T-helper 1 cell treated with Interleukin-12 subunit alpha and Interleukin-12 subunit beta and Interleukin-4 antibody, amounts not matched to agents 30 μg/mL and 1 μg/mL, for 36 hours (primary cell): ENCODE data around the gene SPRYD7.

Source experiments
- H3K27ac Mint-ChIP-seq: one replicate; pipeline ENCODE4 v1.8.0; 2021; ENCODE audit warnings: mild to moderate bottlenecking, mixed read lengths
- H3K27me3 Mint-ChIP-seq: one replicate; pipeline ENCODE4 v1.8.0; 2021; ENCODE audit warnings: low read depth, mixed read lengths
- H3K36me3 Mint-ChIP-seq: one replicate; pipeline ENCODE4 v1.8.0; 2021; ENCODE audit warnings: low read depth, mixed read lengths
- H3K4me1 Mint-ChIP-seq: one replicate; pipeline ENCODE4 v1.8.0; 2021; ENCODE audit warnings: low read depth, mixed read lengths
- H3K4me3 Mint-ChIP-seq: one replicate; pipeline ENCODE4 v1.8.0; 2021; ENCODE audit warnings: mild to moderate bottlenecking, moderate library complexity, mixed read lengths
- H3K9me3 Mint-ChIP-seq: one replicate; pipeline ENCODE4 v1.8.0; 2021; ENCODE audit warnings: mixed read lengths

SPRYD7 gene, protein sequence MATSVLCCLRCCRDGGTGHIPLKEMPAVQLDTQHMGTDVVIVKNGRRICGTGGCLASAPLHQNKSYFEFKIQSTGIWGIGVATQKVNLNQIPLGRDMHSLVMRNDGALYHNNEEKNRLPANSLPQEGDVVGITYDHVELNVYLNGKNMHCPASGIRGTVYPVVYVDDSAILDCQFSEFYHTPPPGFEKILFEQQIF

DNA sequence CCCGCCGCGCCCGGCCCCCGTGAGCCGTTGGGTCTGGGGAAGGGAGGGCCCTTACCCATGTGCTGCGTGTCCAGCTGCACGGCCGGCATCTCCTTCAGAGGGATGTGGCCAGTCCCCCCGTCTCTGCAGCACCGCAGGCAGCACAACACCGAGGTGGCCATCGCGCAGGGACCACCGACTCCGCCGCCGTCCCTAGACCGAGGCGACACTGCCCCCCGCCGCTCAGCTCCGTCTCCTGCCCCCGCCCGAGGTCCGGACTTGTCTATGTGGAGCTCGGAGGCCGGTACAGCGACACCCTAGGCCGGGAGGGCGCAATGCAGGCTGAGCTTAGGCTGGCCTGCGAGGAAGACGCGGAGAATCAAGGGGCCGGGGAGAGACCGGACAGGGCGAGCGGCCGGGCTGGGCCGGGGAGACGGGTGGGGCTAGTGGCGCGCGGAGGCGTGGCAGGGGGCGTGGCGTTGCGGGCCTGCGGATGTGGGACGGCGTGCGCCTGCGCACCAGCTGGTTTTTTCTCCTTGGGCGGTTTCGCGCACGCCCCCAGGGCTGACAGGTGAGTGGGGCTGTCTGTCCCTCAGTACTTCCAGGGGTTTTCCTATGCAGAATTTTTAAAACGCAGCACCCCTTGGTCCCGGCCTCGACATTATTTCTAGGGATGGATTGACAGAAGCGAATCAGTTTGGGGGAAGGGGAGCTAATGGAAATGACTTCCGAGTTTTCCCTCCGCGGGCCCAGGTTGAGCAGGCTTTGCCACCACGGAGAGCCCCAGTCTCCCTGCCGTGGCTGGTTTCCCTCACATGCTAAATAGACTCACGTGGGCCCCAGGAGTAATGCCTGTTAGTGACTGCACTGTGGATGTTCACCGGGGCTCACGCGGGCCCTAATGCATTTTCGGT lies at the start of gene SPRYD7:
TSS of gene SPRYD7 (minus strand) at position 266 of the 893 bp plus-strand sequence. CDS start at position 161, 105 bp downstream.
- Mint-ChIP-seq H3K36me3 (no peaks in the 10 kb centered on the region), H3K4me1 (peaks cover 13% of the 10 kb centered on the region), H3K9me3 (no peaks in the 10 kb centered on the region), H3K4me3 (peak within 1 kb of the TSS; percentile 90), H3K27ac (peak within 1 kb of the TSS; percentile 75), H3K27me3 (peaks cover 22% of the 10 kb centered on the region)

DNA sequence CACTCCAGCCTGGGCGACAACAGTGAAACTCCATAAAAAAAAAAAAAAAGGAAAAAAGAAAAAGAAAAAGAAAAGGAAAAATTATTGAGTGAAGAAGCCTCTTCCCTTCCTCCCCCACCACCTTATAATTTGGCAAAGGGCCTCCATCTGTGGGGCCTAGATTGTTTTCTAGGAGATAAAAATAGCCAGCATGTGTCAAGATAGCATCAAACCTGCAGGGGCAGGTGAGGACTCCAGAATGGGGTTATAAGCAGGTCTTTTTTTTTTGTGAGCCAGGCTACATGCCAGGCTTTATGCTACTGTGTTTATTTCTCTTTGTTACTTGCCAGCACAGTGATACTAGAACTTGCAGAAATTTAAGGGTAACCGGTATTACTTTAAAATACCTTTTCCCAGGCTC lies 49.0 kb upstream of the SPRYD7 start:
- Mint-ChIP-seq H3K27me3 (no peaks in the 10 kb centered on the region), H3K36me3 (peaks cover 23% of the 10 kb centered on the region), H3K4me1 (peaks cover 2% of the 10 kb centered on the region), H3K4me3 (no peak overlapping the region), H3K27ac (no peak overlapping the region), H3K9me3 (no peaks in the 10 kb centered on the region)

- H3K36me3 Mint-ChIP-seq: peaks cover 12% of the 10 kb centered on the region
Measured at GRCh38 chr13:49980266-49980665, 44.1 kb upstream of the SPRYD7 start.

DNA sequence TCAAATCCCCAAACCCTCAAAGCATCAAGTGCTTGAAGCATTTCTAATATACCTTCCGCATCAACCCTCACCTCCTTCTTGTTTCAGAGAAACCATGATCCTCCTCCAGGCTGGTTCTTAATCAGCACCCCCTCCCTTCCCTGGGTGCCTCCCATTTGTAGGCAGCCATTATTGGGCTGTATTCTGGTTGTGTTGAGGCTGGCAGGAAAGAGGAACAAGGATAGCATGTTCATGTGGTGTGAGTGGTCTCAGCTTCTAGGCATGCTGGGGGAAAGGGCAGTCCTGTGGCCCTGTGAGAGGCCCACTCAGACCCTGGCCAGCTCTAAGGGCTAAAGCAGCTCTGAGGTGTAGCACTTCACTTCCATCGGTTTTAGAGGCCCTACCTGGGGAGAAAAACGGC lies 41.9 kb upstream of the SPRYD7 start:
- Mint-ChIP-seq H3K36me3 (peaks cover 15% of the 10 kb centered on the region), H3K27ac (no peak overlapping the region), H3K4me3 (no peak overlapping the region), H3K9me3 (no peaks in the 10 kb centered on the region), H3K4me1 (peaks cover 6% of the 10 kb centered on the region), H3K27me3 (no peaks in the 10 kb centered on the region)

More at GRCh38 chr13:49980266-49980665, 44.1 kb upstream of the SPRYD7 start:
- Mint-ChIP-seq H3K27me3 (no peaks in the 10 kb centered on the region), H3K4me3 (no peak overlapping the region), H3K9me3 (no peaks in the 10 kb centered on the region), H3K4me1 (peaks cover 6% of the 10 kb centered on the region), H3K27ac (no peak overlapping the region)

DNA sequence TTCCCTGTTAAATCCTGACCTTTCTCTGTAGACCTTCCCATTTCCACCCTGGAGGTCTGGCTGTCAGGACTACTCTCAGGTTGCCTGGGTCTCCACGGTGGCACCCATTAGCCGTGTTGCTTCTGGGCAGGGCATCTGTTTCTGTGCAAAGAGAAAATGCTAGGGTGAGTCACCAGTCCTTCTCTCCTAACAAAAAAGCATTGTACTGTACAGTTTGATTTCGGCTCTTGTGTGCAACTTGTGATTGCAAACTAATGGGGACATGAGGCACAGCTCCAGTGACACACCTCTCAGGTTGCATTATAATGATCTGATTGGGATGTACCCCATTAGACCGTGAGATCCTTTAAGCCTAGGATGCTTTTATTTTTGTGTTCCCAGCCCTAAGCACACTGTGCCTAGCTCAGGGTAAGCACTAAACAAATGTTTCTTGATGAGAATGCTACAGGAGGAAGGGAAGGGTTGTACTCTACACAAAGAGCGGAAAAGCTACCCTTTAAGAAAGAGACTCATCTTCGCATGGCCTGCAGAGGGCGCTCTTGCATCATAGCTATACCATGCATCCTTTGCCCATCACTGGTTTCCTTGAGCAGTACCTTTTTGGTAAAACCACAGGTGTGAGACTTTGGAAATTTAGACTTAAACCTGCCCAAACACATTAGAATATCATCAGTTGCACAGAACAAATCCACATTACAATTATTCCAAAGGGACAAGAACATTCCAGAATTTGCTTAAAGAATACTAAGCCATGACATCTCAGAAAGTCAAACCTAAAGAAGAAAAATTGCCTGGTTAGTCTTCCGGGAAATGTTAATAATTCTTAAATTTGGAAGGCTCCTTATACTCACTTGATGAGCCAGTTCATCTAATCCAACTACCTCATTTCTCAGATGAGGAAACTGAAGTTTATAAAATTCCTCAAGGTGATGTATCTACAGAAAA lies 40.4 kb upstream of the SPRYD7 start:
- Mint-ChIP-seq H3K27ac (no peak overlapping the region), H3K4me3 (no peak overlapping the region), H3K27me3 (no peaks in the 10 kb centered on the region), H3K4me1 (peaks cover 7% of the 10 kb centered on the region), H3K9me3 (no peaks in the 10 kb centered on the region), H3K36me3 (peaks cover 8% of the 10 kb centered on the region)

GRCh38 chr13:49975826-49976225 lies 39.7 kb upstream of the SPRYD7 start:
- no peaks in the 10 kb centered on the region for H3K9me3 Mint-ChIP-seq
- no peak overlapping the region for H3K27ac Mint-ChIP-seq
- H3K36me3 Mint-ChIP-seq: peaks cover 6% of the 10 kb centered on the region
- no peaks in the 10 kb centered on the region for H3K27me3 Mint-ChIP-seq
- H3K4me3 Mint-ChIP-seq: no peak overlapping the region
- H3K4me1 Mint-ChIP-seq: peaks cover 7% of the 10 kb centered on the region

GRCh38 chr13:49972709-49973108 lies 36.6 kb upstream of the SPRYD7 start:
- Mint-ChIP-seq H3K4me1 (peaks cover 7% of the 10 kb centered on the region), H3K36me3 (peaks cover 8% of the 10 kb centered on the region), H3K27me3 (no peaks in the 10 kb centered on the region), H3K27ac (no peak overlapping the region), H3K9me3 (no peaks in the 10 kb centered on the region), H3K4me3 (no peak overlapping the region)

DNA sequence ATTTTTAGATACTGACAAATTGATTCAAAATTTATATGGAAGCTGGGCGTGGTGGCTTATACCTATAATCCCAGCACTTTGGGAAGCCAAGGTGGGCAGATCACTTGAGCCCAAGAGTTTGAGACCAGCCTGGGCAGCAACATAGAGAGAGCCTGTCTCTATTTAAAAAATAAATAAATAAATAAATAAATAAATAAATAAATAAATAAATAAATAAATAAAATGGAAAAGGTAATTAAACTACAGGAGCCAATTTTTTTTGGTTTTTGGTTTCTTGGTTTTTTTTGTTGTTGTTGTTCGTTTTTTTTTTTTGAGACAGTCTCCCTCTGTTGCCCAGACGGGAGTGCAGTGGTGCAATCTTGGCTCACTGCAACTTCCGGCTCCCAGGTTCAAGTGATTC lies 31.3 kb upstream of the SPRYD7 start:
- no peaks in the 10 kb centered on the region for H3K4me1 Mint-ChIP-seq
- peaks cover 21% of the 10 kb centered on the region for H3K9me3 Mint-ChIP-seq
- H3K27ac Mint-ChIP-seq: no peak overlapping the region
- H3K4me3 Mint-ChIP-seq: no peak overlapping the region
- H3K27me3 Mint-ChIP-seq: no peaks in the 10 kb centered on the region
- peaks cover 29% of the 10 kb centered on the region for H3K36me3 Mint-ChIP-seq

DNA sequence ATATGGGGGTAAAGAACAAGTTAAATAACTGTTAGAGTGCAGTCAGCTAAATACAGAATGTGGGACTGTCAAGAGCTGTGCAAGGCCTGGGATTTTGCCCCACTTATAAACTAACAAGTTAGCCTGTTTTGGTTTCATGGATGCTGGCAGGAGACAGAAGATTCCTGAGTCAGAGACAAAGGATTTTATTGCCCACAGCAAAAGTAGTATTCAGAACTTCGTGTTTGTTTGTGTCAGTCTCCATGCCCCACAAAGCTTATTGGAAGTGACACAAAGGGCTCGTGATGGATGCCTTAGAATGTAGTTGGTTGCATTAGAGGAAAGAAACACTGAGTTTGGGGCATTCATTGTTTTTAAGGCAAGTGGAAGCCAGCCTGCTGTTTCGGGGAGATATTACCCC lies 22.2 kb upstream of the SPRYD7 start:
- Mint-ChIP-seq H3K4me1 (no peaks in the 10 kb centered on the region), H3K9me3 (peaks cover 13% of the 10 kb centered on the region), H3K36me3 (peaks cover 23% of the 10 kb centered on the region), H3K4me3 (no peak overlapping the region), H3K27ac (no peak overlapping the region), H3K27me3 (no peaks in the 10 kb centered on the region)

- no peaks in the 10 kb centered on the region for H3K4me1 Mint-ChIP-seq
- H3K27ac Mint-ChIP-seq: no peak overlapping the region
- no peaks in the 10 kb centered on the region for H3K27me3 Mint-ChIP-seq
- peaks cover 5% of the 10 kb centered on the region for H3K9me3 Mint-ChIP-seq
- H3K36me3 Mint-ChIP-seq: peaks cover 15% of the 10 kb centered on the region
- no peak overlapping the region for H3K4me3 Mint-ChIP-seq
Measured at GRCh38 chr13:49956131-49956530, 20.0 kb upstream of the SPRYD7 start.

GRCh38 chr13:49954674-49955455 lies 18.7 kb upstream of the SPRYD7 start:
- H3K27ac Mint-ChIP-seq: no peak overlapping the region
- peaks cover under 1% of the 10 kb centered on the region for H3K27me3 Mint-ChIP-seq
- no peaks in the 10 kb centered on the region for H3K4me1 Mint-ChIP-seq
- H3K9me3 Mint-ChIP-seq: peaks cover 5% of the 10 kb centered on the region
- no peak overlapping the region for H3K4me3 Mint-ChIP-seq
- H3K36me3 Mint-ChIP-seq: peaks cover 11% of the 10 kb centered on the region

DNA sequence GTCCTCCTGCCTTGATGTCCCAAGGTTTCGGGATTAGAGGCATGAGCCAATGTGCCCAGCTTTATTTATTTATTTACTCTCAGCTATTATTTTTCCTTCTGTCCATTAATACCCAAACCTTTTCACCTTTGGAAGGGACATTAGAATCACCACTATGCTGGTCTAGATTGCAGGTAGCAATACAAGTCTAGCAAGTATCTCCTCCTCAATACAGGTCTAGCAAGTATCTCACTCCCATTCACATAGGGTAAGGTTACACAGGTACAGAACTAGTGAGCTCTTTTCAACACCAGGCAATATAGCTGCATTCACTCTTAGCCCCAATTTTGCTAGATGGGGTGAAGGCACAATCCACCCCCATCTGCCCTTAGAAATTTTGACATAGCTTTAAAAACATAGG lies 17.4 kb upstream of the SPRYD7 start:
- Mint-ChIP-seq H3K27me3 (peaks cover 6% of the 10 kb centered on the region), H3K4me3 (no peak overlapping the region), H3K9me3 (no peaks in the 10 kb centered on the region), H3K4me1 (no peaks in the 10 kb centered on the region), H3K36me3 (peaks cover 4% of the 10 kb centered on the region), H3K27ac (no peak overlapping the region)

GRCh38 chr13:49951754-49952535 lies 15.8 kb upstream of the SPRYD7 start:
- Mint-ChIP-seq H3K4me3 (no peak overlapping the region), H3K27me3 (peaks cover 6% of the 10 kb centered on the region), H3K27ac (no peak overlapping the region), H3K9me3 (no peaks in the 10 kb centered on the region), H3K36me3 (peaks cover 2% of the 10 kb centered on the region), H3K4me1 (no peaks in the 10 kb centered on the region)
